Activated naive CD4-positive, alpha-beta T cell treated with anti-CD3 and anti-CD28 coated beads for 36 hours (primary cell): ENCODE results near the gene ZEB2. TPM values are rescaled to one million over a fixed set of nuclear protein-coding genes. Genes with fewer than 3 reads are reported as not detected.

Experiments
- CTCF ChIA-PET: fragments of 350-600 bp; sonication (Branson Sonifier 250); formaldehyde crosslinking; loops from one replicate; lab custom pipeline; 2021; ENCODE audit warnings: antibody characterized with exemption; lab: Charles Lee
- DNase-seq: peaks from one replicate; pipeline ENCODE4 v3.0.0-alpha.2; 2020
- H3K27ac Mint-ChIP-seq: one replicate; pipeline ENCODE4 v1.8.0; 2021; ENCODE audit warnings: mild to moderate bottlenecking, mixed read lengths
- H3K27me3 Mint-ChIP-seq: one replicate; pipeline ENCODE4 v1.8.0; 2021; ENCODE audit warnings: low read depth, mixed read lengths
- H3K36me3 Mint-ChIP-seq: one replicate; pipeline ENCODE4 v1.8.0; 2021; ENCODE audit warnings: low read depth, mixed read lengths
- H3K4me1 Mint-ChIP-seq: one replicate; pipeline ENCODE4 v1.8.0; 2021; ENCODE audit warnings: low read depth, mixed read lengths
- H3K4me3 Mint-ChIP-seq: one replicate; pipeline ENCODE4 v1.8.0; 2021; ENCODE audit warnings: mild to moderate bottlenecking, moderate library complexity, mixed read lengths
- H3K9me3 Mint-ChIP-seq: one replicate; pipeline ENCODE4 v1.8.0; 2021; ENCODE audit warnings: mixed read lengths
- intact Hi-C: fragments of 100-400 bp; cut with micrococcal nuclease; formaldehyde crosslinking; loops from one replicate; pipeline ENCODE4 v1.15.1; 2023
- total RNA-seq, 2 experiments: library from RNA; stranded (reverse); gene quantifications; one replicate each; pipeline ENCODE4 v1.2.3, GENCODE V29; 2021

Gene ZEB2
- total RNA-seq, 2 experiments from 2014 or later, result 4.3 to 4.9 TPM

- Mint-ChIP-seq H3K36me3 (no peaks in the 10 kb centered on the region), H3K4me1 (peaks cover 15% of the 10 kb centered on the region), H3K9me3 (no peaks in the 10 kb centered on the region), H3K27me3 (peaks cover 50% of the 10 kb centered on the region), H3K4me3 (no peak overlapping the region), H3K27ac (peak overlapping the region; percentile 88)
- DNase-seq, result peak; percentile 63
- CTCF ChIA-PET, result no interaction called here
- intact Hi-C loops, result loop anchor here (1.0 to 10.0 kb wide), 12 partner anchors 62 to 1485 kb away; no protein-coding TSS in a partner anchor
These were observed 2.7 kb downstream of the ZEB2 start for GRCh38 chr2:144516981-144517865.

- H3K27ac Mint-ChIP-seq, result peak overlapping the region; percentile 46
- peaks cover 49% of the 10 kb centered on the region for H3K27me3 Mint-ChIP-seq
- peak overlapping the region; percentile 65 for H3K4me3 Mint-ChIP-seq
- intact Hi-C loops, result loop anchor here (2.0 to 10.0 kb wide), 10 partner anchors 62 to 1484 kb away; no protein-coding TSS in a partner anchor
- H3K4me1 Mint-ChIP-seq, result peaks cover 15% of the 10 kb centered on the region
- CTCF ChIA-PET, result no interaction called here
- no peaks in the 10 kb centered on the region for H3K36me3 Mint-ChIP-seq
- no peaks in the 10 kb centered on the region for H3K9me3 Mint-ChIP-seq
- DNase-seq, result no peak
These were observed 3.4 kb downstream of the ZEB2 start for GRCh38 chr2:144516411-144516980.

GRCh38 chr2:144515696-144516410, 4.1 kb downstream of the ZEB2 start:
- intact Hi-C loops, result loop anchor here (1.0 to 10.0 kb wide), 11 partner anchors 45 to 1484 kb away; no protein-coding TSS in a partner anchor
- Mint-ChIP-seq H3K4me1 (peaks cover 15% of the 10 kb centered on the region), H3K27me3 (peaks cover 47% of the 10 kb centered on the region), H3K4me3 (peak overlapping the region; percentile 65), H3K36me3 (no peaks in the 10 kb centered on the region), H3K9me3 (no peaks in the 10 kb centered on the region), H3K27ac (no peak overlapping the region)
- CTCF ChIA-PET, result no interaction called here
- DNase-seq, result peak; percentile 42

- Mint-ChIP-seq H3K4me1 (peaks cover 15% of the 10 kb centered on the region), H3K27ac (no peak overlapping the region), H3K36me3 (no peaks in the 10 kb centered on the region), H3K9me3 (no peaks in the 10 kb centered on the region), H3K4me3 (peak overlapping the region; percentile 65), H3K27me3 (peaks cover 44% of the 10 kb centered on the region)
- CTCF ChIA-PET, result no interaction called here
- DNase-seq, result no peak
- intact Hi-C loops, result loop anchor here (1.0 to 10.0 kb wide), 8 partner anchors 44 to 1483 kb away; no protein-coding TSS in a partner anchor
These were observed 4.7 kb downstream of the ZEB2 start for GRCh38 chr2:144515099-144515695.

- CTCF ChIA-PET, result no interaction called here
- Mint-ChIP-seq H3K4me3 (no peak overlapping the region), H3K9me3 (no peaks in the 10 kb centered on the region), H3K27ac (no peak overlapping the region), H3K36me3 (no peaks in the 10 kb centered on the region), H3K4me1 (peaks cover 15% of the 10 kb centered on the region), H3K27me3 (peaks cover 44% of the 10 kb centered on the region)
- intact Hi-C loops, result loop anchor here (1.0 to 10.0 kb wide), 8 partner anchors 43 to 1482 kb away; no protein-coding TSS in a partner anchor
- no peak for DNase-seq
These were observed 5.3 kb downstream of the ZEB2 start for GRCh38 chr2:144514616-144515091.

- no peaks in the 10 kb centered on the region for H3K36me3 Mint-ChIP-seq
- CTCF ChIA-PET, result no interaction called here
- no peak overlapping the region for H3K4me3 Mint-ChIP-seq
- H3K27me3 Mint-ChIP-seq, result peaks cover 50% of the 10 kb centered on the region
- peaks cover 15% of the 10 kb centered on the region for H3K4me1 Mint-ChIP-seq
- no peak for DNase-seq
- H3K9me3 Mint-ChIP-seq, result no peaks in the 10 kb centered on the region
- no peak overlapping the region for H3K27ac Mint-ChIP-seq
- intact Hi-C loops, result loop anchor here (10.0 kb wide), 1 partner anchor 809 kb away; no protein-coding TSS in a partner anchor
These were observed 6.4 kb downstream of the ZEB2 start for GRCh38 chr2:144513388-144514101.

- peaks cover 15% of the 10 kb centered on the region for H3K4me1 Mint-ChIP-seq
- no peaks in the 10 kb centered on the region for H3K9me3 Mint-ChIP-seq
- CTCF ChIA-PET, result no interaction called here
- DNase-seq, result no peak
- no peak overlapping the region for H3K4me3 Mint-ChIP-seq
- no peaks in the 10 kb centered on the region for H3K36me3 Mint-ChIP-seq
- intact Hi-C loops, result loop anchor here (10.0 kb wide), 1 partner anchor 808 kb away; no protein-coding TSS in a partner anchor
- H3K27me3 Mint-ChIP-seq, result peaks cover 56% of the 10 kb centered on the region
- no peak overlapping the region for H3K27ac Mint-ChIP-seq
These were observed 7.0 kb downstream of the ZEB2 start for GRCh38 chr2:144512891-144513351.

GRCh38 chr2:144512470-144512869, 7.4 kb downstream of the ZEB2 start:
- Mint-ChIP-seq H3K4me3 (no peak overlapping the region), H3K9me3 (no peaks in the 10 kb centered on the region), H3K27ac (no peak overlapping the region), H3K36me3 (no peaks in the 10 kb centered on the region), H3K4me1 (peaks cover 15% of the 10 kb centered on the region), H3K27me3 (peaks cover 61% of the 10 kb centered on the region)
- CTCF ChIA-PET, result no interaction called here
- intact Hi-C loops, result loop anchor here (10.0 kb wide), 1 partner anchor 808 kb away; no protein-coding TSS in a partner anchor
- no peak for DNase-seq

- Mint-ChIP-seq H3K9me3 (no peaks in the 10 kb centered on the region), H3K27me3 (peaks cover 64% of the 10 kb centered on the region), H3K4me1 (peaks cover 13% of the 10 kb centered on the region), H3K27ac (no peak overlapping the region), H3K4me3 (no peak overlapping the region), H3K36me3 (no peaks in the 10 kb centered on the region)
- no peak for DNase-seq
- intact Hi-C loops, result loop anchor here (10.0 kb wide), 1 partner anchor 807 kb away; no protein-coding TSS in a partner anchor
- CTCF ChIA-PET, result no interaction called here
These were observed 8.0 kb downstream of the ZEB2 start for GRCh38 chr2:144511937-144512336.

GRCh38 chr2:144511226-144511810, 8.6 kb downstream of the ZEB2 start:
- CTCF ChIA-PET, result no interaction called here
- DNase-seq, result no peak
- peaks cover 13% of the 10 kb centered on the region for H3K4me1 Mint-ChIP-seq
- peaks cover 65% of the 10 kb centered on the region for H3K27me3 Mint-ChIP-seq
- no peaks in the 10 kb centered on the region for H3K9me3 Mint-ChIP-seq
- no peak overlapping the region for H3K4me3 Mint-ChIP-seq
- no peaks in the 10 kb centered on the region for H3K36me3 Mint-ChIP-seq
- no peak overlapping the region for H3K27ac Mint-ChIP-seq
- intact Hi-C loops, result loop anchor here (10.0 kb wide), 1 partner anchor 807 kb away; no protein-coding TSS in a partner anchor
